ENCODE data around the gene MYO9B. TPM values are rescaled to one million over a fixed set of nuclear protein-coding genes. Genes with fewer than 3 reads are reported as not detected.

MYO9B gene
- total RNA-seq, 1 donor from 2014 or later = 205 TPM

- Histone ChIP-seq H3K4me1 (peaks cover 47% of the 10 kb centered on the region), H3K4me3 (no peak overlapping the region), H3K27me3 (ENCODE audit: low read depth) (no peaks in the 10 kb centered on the region), H3K36me3 (peaks cover 49% of the 10 kb centered on the region), H3K27ac (peak overlapping the region; percentile 62), H3K9me3 (no peaks in the 10 kb centered on the region)
- DNase-seq (no peak), ATAC-seq (no peak)
- intact Hi-C loops (cut with DNase I) = no loop called here
- no peak for TF ChIP-seq CTCF (IDR thresholded peaks at IDR 0.05)
Measured at GRCh38 chr19:17236811-17237543, 161.4 kb downstream of the MYO9B start.

- intact Hi-C loops (cut with DNase I) = no loop called here
- Histone ChIP-seq H3K36me3 (peaks cover 39% of the 10 kb centered on the region), H3K4me3 (no peak overlapping the region), H3K27me3 (ENCODE audit: low read depth) (no peaks in the 10 kb centered on the region), H3K4me1 (peaks cover 58% of the 10 kb centered on the region), H3K27ac (no peak overlapping the region), H3K9me3 (no peaks in the 10 kb centered on the region)
- TF ChIP-seq CTCF (IDR thresholded peaks at IDR 0.05) = no peak
- DNase-seq (no peak), ATAC-seq (no peak)
Measured at GRCh38 chr19:17237747-17238706, 162.4 kb downstream of the MYO9B start.

GRCh38 chr19:17240062-17240752 is 164.6 kb downstream of the MYO9B start:
- intact Hi-C loops (cut with DNase I) = no loop called here
- no peaks in the 10 kb centered on the region for H3K9me3 ChIP-seq
- peaks cover 56% of the 10 kb centered on the region for H3K4me1 ChIP-seq
- H3K27ac ChIP-seq = peak overlapping the region; percentile 19
- H3K4me3 ChIP-seq = no peak overlapping the region
- H3K27me3 ChIP-seq (ENCODE audit: low read depth) = no peaks in the 10 kb centered on the region
- TF ChIP-seq CTCF (IDR thresholded peaks at IDR 0.05) = no peak
- DNase-seq (no peak), ATAC-seq (no peak)
- H3K36me3 ChIP-seq = peaks cover 20% of the 10 kb centered on the region

- intact Hi-C loops (cut with DNase I) = no loop called here
- peak overlapping the region; percentile 31 for H3K27ac ChIP-seq
- ATAC-seq (no peak), DNase-seq (no peak)
- H3K9me3 ChIP-seq = no peaks in the 10 kb centered on the region
- TF ChIP-seq CTCF (IDR thresholded peaks at IDR 0.05) = no peak
- H3K4me1 ChIP-seq = peaks cover 51% of the 10 kb centered on the region
- H3K4me3 ChIP-seq = no peak overlapping the region
- peaks cover 20% of the 10 kb centered on the region for H3K36me3 ChIP-seq
- H3K27me3 ChIP-seq (ENCODE audit: low read depth) = no peaks in the 10 kb centered on the region
Measured at GRCh38 chr19:17240826-17241399, 165.3 kb downstream of the MYO9B start.

All from lower lobe of right lung (tissue), 2 donors.